ENCODE measurements around the gene CAST.
"Not testable (repeated sequence)": the region's sequence is repeated elsewhere in the genome, so short reads cannot be mapped to it uniquely, and the experiment has no call there.

CAST gene, protein sequence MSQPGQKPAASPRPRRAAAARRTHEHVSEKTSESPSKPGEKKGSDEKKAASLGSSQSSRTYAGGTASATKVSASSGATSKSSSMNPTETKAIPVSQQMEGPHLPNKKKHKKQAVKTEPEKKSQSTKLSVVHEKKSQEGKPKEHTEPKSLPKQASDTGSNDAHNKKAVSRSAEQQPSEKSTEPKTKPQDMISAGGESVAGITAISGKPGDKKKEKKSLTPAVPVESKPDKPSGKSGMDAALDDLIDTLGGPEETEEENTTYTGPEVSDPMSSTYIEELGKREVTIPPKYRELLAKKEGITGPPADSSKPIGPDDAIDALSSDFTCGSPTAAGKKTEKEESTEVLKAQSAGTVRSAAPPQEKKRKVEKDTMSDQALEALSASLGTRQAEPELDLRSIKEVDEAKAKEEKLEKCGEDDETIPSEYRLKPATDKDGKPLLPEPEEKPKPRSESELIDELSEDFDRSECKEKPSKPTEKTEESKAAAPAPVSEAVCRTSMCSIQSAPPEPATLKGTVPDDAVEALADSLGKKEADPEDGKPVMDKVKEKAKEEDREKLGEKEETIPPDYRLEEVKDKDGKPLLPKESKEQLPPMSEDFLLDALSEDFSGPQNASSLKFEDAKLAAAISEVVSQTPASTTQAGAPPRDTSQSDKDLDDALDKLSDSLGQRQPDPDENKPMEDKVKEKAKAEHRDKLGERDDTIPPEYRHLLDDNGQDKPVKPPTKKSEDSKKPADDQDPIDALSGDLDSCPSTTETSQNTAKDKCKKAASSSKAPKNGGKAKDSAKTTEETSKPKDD

DNA sequence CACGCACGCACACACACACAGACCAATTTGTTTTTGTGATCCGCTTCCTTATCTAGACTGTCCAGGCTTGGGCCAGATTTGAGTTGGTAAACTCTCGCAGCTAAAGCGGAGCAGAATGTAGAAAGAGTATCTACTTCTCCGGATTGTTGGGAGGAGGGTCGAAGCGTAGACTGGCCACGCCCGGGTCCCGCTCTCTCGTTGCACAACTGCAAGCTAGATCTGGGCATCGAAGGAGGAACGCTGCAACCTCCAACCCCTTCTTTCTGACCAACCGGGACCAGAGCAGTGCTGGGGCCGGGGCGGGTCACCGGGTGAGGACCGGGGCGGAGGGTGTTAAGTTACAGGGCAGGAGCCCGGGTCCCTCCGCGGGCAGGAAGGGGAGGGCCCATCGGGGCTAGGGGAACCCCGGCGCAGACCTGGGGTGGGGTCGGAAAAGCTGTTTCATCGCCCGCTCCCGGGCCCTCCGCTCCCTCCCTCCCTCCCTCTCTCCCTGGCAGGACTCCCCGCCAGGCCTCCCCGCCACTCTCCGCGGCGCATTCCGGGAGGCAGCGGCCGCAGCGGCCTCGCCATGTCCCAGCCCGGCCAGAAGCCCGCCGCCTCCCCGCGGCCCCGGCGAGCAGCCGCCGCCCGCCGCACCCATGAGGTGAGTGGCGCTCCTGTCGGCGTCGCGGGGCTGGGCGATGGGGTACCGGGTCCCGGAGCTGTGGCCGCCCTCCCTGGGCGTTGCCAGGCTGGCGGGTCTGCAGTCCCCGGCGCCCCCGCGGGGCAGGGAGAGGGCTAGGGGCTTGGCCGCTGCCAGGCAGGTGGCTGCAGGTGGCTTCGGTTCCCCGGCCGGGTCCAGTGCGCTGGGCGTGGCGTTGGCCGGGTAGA lies at the start of gene CAST:
TSS of gene CAST (plus strand) at position 522 of the 870 bp plus-strand sequence. CDS start at position 569, 47 bp downstream.
- peak; percentile 72 for DNase-seq (ENCODE audit: low spot score)

DNA sequence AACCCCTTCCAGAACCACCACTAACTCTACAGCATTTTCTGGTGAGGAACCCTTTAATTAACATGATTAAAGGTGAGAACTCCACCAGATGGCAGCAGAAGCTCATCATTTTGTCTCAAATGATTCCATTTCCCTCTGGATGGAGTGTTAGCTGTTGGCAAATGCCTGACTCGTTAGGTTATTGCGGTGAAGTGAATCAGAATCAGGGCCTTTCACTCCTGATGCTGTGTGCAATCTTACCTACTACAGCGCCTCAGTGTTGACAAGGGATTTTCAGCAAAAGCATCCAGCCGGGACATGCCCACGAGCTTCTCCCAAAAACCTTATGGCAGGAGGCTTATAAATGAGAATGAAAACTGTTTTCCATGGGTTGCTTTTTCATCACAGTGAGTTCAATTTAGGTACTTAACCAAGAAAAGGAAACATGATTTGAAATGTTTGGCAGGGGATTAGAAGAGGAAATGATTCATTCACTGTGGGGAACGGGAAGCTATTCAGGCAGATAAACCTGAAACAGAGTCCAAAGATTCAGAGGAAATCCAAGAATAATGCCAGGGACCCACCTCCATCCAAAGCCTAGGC lies 48.0 kb upstream of the CAST start:
- DNase-seq (ENCODE audit: low spot score), result peak; percentile 92

DNA sequence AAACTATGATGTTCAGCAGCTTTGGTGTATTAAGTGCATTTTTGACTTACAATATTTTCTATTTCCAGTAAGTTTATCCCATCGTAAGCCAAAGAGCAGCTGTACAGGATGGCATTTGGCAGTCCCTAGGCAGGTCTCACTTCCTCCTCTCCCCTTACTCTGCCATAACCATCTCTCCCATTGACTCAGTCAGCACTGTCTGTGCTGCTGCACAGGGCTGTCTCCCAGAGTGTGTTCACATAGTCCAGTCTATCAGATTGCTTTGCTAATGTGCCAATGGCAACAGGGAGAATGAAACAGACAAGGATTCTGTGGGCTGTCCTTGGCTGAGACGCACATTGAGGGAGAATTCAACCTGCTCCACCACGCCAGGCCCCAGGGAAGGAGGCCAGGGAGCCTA lies 47.0 kb upstream of the CAST start:
- no peak for DNase-seq (ENCODE audit: low spot score)

DNA sequence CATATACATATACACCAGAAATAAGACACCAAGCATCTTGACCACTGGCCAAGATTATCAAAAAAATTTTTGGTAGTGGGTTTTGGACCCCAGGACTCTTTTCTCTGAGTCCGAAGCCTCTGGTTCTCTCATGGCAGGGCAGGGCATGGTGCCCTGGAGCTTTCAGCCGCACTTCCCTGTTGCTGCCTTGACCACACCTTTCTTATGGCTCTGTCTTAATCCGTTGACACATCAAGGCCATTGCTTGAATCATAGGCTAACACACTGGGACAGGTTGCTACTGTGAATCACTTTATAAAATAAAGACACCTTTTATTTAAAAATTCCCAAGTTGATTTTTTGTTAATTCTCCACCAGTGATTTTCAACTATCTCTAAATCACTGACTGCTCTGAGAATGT lies 45.4 kb upstream of the CAST start:
- no peak for DNase-seq (ENCODE audit: low spot score)

DNA sequence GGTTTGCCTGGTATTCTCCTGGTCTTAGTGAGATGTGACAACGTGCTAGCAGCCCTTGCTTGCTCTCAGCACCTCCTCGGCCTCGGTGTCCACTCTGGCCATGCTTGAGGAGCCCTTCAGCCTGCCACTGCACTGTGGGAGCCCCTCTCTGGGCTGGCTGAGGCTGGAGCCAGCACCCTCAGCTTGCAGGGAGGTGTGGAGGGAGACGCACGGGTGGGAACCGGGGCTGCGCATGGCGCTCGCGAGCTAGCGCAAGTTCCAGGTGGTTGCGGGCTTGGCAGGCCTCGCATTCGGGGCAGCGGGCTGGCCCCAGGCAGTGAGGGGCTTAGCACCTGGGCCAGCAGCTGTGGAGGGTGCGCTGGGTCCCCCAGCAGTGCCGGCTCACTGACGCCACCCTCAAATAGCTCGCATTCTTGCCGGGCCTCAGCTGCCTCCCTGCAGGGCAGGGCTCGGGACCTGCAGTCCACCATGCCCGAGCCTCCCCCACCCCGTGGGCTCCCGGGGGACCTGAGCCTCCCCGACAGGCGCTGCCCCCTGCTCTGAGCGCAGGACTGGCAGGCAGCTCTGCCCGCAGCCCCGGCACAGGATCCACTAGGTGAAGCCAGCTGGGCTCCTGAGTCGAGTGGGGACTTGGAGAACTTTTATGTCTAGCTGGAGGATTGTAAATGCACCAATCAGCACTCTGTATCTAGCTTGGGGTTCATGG lies 43.7 kb upstream of the CAST start:
- DNase-seq (ENCODE audit: low spot score), result not testable (repeated sequence)

DNA sequence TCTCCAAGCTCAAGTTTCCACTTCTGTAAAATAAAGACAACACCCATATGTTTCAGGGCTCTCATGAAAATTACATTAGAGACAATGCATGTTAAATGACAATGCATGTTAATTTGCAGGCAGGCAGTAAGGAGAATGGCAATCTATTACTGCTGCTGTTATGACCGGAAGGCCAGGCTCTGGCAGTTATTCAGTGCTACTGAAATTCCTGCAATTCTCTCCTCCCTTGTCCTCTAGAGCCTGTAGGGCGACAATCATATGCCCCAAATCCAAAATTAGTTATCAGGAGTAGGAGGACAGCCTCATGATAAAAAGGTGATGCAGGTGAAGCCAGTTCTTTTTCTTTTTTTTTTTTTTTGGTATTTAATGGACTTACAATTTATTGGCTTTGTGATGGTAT lies 42.2 kb upstream of the CAST start:
- no peak for DNase-seq (ENCODE audit: low spot score)

DNA sequence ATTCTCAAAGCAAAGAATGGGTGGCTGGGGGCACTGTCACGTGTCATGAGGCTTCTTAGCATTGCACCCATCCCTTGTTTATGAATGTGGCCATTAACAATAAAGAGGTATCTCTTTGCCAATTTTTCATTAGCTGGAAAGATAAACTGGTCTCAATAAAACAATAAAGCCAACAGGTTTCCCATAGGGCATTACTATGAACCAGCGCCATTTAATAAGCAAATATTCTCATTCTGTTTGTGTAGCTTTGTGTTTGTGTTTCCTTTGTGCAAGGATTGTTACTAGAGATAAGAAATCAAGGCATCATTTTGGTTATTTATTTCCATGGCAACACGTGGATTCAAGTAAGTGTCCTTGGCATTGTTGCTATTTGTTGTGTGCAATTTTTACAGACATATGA lies 37.6 kb upstream of the CAST start:
- DNase-seq (ENCODE audit: low spot score), result no peak

DNA sequence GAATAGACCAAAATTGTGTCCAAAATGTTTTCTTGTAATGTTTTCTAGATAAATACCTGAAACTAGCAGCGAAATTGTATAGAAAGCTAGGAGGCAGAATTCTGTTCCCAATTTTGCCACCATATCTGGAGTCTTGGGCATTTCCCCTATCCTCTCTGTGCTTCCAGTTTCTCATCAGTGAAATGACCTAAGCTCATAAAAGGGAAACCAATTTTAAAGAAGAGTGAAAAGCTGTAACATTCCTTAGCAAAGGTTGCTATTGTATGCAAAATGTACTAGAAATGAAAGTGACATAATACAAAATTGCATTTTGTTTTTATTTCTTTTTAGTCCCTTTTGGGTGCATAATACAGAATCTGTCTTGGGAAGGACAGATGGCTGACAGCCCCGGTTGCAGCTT lies 36.8 kb upstream of the CAST start:
- DNase-seq (ENCODE audit: low spot score), result no peak

DNA sequence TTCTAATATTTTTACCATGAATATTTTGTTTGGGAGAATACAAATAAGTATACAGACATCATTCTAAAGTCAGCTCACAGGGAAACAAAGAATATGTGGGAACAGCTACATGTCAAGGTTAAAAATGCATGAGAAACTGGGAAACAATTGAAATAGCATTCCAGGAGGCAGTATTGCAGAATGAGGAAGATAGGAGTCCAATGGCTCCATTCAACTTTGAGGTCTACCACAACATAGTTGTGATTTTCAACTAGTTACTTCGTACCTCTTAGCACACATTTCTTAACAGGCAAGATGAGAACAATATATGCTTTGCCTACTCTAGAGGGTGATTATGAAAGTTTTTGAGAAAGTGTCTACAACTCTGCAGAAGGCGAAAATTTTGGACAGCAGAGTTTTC lies 35.2 kb upstream of the CAST start:
- no peak for DNase-seq (ENCODE audit: low spot score)

DNA sequence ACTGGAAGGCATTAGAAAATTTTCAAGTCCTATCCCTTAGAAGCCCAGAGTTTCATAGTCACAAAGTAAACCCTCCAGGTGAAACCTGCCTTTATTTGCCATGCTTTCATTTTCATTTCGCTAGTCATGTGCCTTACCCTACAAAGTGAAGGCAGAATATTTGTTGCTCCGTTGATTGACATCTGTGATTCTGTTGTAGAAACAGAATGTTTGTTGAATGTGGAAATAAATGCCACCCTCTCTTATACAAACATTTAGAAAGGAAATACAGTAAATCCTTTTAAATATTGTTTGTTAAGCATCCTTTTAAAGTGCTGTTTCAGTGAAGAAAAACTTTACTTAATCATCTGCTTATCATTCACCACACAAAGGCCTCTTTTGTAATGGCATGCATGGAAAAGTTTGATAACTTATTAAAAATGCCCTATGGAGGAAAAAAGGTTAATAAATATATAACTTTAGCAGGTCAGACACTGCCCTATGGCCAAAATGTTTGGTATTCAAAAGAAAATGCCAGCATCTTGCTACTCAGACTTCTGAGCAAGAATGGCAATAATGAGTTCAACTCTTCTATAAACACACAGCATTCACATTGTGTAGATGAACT lies 34.3 kb upstream of the CAST start:
- DNase-seq (ENCODE audit: low spot score), result no peak

DNA sequence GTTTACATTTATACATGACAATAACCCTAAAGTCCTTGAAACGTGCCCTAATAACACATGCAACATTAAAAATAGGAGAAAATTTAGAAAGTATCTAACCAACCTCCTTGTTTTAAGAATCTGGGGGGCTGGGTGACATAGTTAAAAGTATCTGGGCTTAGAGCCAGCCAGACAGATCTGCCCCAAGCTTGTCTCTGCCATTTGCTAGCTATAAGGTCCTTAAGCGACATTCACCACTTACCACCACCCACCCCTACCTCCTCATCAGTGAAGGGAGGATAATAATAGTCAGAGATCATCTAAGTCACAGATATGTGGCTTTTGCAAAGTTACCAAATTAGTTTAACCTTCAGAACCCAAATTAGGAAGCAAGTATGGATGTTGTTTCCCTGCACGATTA lies 33.8 kb upstream of the CAST start:
- DNase-seq (ENCODE audit: low spot score), result no peak

DNA sequence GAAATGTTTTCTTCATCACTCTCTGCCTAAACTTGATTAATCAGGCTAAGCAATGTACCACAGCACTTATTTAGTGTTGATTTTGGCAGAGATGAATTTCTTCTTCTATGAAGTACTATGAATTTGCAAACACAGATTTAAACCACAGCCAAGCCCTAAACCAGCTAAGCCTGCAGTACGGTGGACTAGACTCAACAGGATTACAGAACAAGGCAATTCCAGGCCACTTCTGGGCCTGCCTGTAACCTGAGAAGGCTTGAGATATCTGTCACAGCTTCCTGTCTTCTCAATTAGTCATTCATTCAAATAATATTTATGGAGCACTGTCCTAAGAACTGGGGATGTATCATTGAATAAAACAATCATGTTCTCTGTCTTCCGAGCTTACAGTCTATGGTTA lies 32.4 kb upstream of the CAST start:
- no peak for DNase-seq (ENCODE audit: low spot score)

DNA sequence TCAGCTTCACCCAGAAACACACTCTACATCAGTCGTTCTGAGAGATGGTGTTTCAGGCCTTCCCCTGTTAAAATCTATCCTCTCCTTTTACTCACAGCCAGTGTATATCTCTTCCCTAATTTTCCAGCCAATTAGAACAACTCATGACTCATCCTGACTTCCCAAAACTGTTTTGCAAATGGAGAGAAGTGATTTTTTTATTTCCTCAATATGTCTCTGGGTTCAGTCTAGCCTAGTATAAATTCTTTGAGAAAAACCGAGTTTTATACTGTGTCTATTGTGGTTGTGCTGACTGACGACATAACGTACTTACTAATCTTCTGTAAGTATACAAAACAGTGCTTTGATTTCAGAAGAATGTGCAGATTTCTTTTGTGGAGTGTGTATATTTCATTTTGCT lies 28.4 kb upstream of the CAST start:
- no peak for DNase-seq (ENCODE audit: low spot score)

DNA sequence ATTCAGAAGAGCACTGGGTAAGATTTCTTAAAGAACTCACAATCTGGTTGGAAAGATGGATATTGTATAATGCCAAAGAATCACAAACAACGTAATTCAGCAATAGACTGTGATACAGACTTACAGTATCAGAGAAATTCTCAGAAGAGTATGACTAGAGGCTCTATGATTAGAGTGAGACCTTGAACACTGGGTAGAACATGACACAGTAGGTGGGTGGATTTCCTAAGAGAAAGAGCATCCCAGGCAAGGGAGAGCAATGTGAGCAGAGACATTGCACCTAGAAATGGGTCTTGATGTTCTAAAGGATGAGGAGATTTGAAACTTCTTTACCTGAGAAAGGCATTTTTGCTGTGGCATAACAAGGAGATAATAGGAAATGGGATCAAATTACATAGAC lies 27.3 kb upstream of the CAST start:
- no peak for DNase-seq (ENCODE audit: low spot score)

DNA sequence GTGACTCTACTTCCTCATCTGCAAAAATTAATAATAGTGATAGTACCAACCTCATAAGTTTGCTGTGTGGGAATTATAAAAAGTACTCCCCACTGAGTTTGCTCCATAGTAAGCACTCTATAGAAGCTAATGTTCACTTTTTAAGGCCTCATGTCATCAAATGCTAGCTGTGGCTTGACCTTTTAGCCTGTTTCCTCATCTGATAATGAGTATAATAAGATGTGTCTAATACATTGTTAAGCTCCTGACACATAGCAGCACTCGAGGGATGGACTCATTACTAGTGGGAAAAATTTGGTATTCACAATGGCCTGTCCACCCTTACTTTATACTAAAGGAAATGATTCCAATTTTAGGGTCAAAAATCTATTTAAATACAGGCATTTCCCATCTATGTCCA lies 26.1 kb upstream of the CAST start:
- DNase-seq (ENCODE audit: low spot score), result no peak

DNA sequence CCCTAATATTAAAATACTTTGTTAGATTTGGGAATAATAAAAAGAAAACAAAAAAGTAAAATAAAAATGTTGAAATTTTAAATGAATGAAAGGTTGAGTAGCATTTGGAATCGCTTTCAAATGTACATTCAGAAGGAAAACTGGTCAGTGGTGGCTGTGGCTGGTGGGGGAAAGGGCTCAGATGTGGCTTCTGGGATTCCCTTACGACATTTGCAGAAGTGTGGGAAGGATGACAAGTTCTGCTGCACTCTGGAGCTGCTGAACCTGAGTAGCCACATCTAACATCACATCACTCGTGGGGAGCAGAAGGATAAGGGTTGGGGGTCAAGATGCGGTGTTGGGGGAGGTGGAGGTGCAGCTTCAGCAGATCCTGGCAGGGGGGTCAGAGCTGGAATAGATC lies 25.6 kb upstream of the CAST start:
- no peak for DNase-seq (ENCODE audit: low spot score)

DNA sequence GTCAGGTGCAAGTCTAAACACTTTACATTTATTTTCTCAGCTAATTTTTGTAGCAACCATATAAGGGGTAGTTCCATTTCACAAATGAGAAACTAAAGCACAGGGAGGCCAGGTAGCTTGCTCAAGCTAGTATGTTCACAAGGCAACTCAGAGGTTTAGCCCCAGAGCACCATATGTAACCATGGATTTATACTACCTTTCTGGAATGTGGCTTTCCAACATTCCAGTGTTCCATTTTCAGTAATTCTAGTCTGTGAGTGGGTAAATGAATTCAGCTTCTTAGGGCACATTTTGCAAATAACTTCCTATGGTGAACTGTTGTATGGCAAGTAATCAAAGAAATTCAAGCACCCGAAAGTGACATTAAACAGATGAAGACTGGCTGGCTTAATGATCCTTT lies 25.0 kb upstream of the CAST start:
- no peak for DNase-seq (ENCODE audit: low spot score)

DNA sequence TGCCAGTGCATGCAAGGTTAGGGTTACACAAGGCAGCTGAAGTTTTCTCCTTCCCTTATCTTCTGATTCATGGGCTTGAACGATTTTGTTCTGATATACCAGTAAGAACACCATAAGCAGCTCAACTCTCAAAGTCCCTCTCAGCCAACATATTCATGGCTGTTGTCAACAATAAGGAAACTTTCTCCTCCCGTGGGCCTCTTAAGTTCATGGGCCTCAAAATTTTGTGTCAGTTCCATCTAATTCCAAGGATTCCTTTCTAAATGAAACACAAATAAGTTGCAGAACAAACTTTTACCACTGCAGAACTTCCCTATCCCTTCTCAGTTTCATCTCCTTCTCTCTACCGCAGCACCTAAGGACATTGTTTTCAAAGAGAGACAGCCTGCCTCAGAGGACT lies 23.6 kb upstream of the CAST start:
- DNase-seq (ENCODE audit: low spot score), result no peak

DNA sequence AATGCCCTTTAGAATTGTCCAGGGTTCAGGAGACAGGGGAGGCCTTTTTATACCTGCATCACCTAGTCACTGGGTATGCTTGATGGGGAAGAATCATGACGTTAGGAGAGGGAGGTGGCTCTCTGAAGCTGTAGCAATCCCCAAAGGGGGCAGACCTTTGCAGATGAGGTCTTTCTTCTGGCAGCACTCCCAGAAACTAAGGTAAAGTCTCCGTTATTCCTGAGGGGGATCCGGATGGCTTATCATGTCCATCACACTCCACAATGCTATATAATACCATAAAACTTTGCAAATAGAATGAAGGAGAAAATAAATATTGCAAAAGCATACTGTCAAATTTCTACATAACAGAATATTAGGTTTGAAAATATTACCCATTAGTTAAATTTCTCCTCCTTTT lies 21.5 kb upstream of the CAST start:
- no peak for DNase-seq (ENCODE audit: low spot score)

DNA sequence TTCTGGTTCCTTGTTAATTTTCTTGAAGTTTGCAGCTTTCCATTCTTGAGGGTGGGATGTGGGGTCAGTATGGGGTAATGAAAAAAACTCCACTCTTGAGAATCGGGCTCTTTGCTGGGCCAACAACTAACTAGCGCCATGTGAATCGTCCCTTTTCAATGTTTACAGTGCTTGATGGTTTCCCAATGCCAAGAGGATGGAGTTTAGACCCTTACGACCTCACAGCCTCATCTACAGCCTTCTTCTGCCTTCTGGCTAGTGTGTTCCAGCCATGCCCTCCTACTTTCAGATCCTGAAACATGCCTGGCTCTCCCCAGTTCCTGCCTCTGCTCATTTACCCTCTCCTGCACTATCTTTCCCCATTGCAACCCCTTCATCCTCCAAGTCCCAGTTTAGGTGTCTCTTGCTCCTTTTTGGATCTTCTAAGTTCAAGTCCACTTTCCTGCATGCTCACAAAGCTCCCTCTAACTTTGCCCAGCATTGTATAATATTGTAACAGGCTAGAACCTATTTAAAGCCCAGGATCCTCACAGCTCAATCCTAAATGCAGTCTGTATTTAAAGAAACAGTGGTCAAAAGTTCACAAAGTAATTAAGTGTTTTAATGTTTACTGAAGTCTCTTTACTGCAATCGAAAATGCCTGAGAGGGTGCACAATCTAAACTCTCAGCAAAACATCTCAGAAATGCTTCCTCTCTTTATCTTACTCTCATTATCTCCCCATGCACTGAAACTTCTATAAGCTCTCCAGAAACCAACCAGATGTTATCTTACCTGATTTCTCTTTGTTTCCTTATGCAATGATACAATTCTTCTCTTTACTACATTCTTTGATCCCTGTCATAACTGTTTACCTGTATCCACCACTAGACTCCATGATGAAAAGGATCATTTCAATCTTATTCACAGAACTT lies 20.6 kb upstream of the CAST start:
- no peak for DNase-seq (ENCODE audit: low spot score)
